Nephron progenitor cell (in vitro differentiated cells): ENCODE measurements around the gene CD8B.

Source experiments
- DNase-seq: peaks from one replicate; pipeline ENCODE4 v3.0.0; 2021
- H3K27ac Mint-ChIP-seq: 2 replicates; pipeline ENCODE4 v1.8.0; 2021; ENCODE audit warnings: mild to moderate bottlenecking, moderate library complexity, mixed read lengths
- H3K27me3 Mint-ChIP-seq: 2 replicates; pipeline ENCODE4 v1.8.0; 2021; ENCODE audit warnings: mild to moderate bottlenecking, low read depth, mixed read lengths; ENCODE audit not compliant: poor library complexity
- H3K36me3 Mint-ChIP-seq: 2 replicates; pipeline ENCODE4 v1.8.0; 2021; ENCODE audit warnings: low read depth, mixed read lengths
- H3K4me1 Mint-ChIP-seq: 2 replicates; pipeline ENCODE4 v1.8.0; 2021; ENCODE audit warnings: mixed read lengths
- H3K4me3 Mint-ChIP-seq: 2 replicates; pipeline ENCODE4 v1.8.0; 2021; ENCODE audit warnings: mild to moderate bottlenecking, moderate library complexity, mixed read lengths
- H3K9me3 Mint-ChIP-seq: 2 replicates; pipeline ENCODE4 v1.8.0; 2021; ENCODE audit warnings: mild to moderate bottlenecking, moderate library complexity, mixed read lengths
- TF ChIP-seq, protein P1 (sequence below): fragments of 200-600 bp; sonication (generic); IDR thresholded peaks from 2 replicates; pipeline ENCODE4 v1.5.0; 2021; ENCODE audit warnings: antibody characterized with exemption

Gene CD8B

DNA sequence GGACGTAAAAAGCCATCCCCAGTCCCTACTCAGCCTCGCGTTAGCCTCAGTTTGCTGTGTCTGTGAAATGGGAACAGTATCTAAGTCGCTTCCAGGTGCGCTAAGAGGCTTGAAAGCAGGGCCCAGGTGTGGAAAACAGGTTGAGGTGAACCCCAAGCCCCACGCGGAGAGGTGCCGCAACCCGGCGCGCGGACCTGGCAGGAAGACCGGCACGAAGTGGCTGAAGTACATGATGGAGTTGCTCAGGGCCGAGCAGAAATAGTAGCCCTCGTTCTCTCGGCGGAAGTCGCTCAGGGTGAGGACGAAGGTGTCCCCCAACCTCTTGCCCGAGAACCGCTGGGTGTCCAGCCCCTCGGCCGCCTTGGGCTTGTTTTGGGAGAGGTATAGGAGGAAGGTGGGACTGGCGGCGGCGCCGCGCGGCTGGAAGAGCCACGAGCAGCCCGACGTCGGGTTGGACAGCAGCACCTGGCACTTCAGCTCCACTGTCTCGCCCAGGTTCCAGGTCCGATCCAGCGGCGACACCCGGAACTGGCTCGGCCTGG lies 71.5 kb downstream of the CD8B start:
- TF ChIP-seq, protein P1, sequence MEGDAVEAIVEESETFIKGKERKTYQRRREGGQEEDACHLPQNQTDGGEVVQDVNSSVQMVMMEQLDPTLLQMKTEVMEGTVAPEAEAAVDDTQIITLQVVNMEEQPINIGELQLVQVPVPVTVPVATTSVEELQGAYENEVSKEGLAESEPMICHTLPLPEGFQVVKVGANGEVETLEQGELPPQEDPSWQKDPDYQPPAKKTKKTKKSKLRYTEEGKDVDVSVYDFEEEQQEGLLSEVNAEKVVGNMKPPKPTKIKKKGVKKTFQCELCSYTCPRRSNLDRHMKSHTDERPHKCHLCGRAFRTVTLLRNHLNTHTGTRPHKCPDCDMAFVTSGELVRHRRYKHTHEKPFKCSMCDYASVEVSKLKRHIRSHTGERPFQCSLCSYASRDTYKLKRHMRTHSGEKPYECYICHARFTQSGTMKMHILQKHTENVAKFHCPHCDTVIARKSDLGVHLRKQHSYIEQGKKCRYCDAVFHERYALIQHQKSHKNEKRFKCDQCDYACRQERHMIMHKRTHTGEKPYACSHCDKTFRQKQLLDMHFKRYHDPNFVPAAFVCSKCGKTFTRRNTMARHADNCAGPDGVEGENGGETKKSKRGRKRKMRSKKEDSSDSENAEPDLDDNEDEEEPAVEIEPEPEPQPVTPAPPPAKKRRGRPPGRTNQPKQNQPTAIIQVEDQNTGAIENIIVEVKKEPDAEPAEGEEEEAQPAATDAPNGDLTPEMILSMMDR: no peak
- H3K27me3 Mint-ChIP-seq: peaks cover 99% of the 10 kb centered on the region
- DNase-seq: no peak
- H3K4me1 Mint-ChIP-seq: peaks cover 21% of the 10 kb centered on the region
- peaks cover 4% of the 10 kb centered on the region for H3K9me3 Mint-ChIP-seq
- H3K27ac Mint-ChIP-seq: no peak overlapping the region
- peak overlapping the region; percentile 65 for H3K4me3 Mint-ChIP-seq
- H3K36me3 Mint-ChIP-seq: no peaks in the 10 kb centered on the region

DNA sequence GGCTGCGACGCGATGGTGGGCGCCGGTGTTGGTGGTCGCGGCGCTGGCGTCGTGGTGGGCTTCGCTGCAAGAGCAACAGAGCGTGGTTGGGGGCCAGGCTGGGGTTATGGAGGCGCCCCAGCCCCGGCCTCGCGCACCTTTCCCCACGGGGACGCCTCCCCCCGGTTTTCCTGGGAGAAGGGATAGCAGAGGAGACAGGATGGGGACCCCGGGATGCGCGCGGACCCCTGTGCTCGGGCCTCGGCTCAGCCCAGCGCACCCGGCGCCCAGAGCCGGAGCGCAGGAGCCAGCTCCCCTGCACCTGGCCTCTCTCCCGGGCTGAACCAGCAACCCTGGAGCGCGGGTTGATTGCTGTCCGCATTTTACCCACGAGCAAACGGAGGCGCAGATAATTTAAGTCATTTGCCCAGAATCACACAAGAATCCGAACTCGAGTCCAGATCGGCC lies 72.0 kb downstream of the CD8B start:
- Mint-ChIP-seq H3K27ac (no peak overlapping the region), H3K9me3 (no peaks in the 10 kb centered on the region), H3K4me3 (peak overlapping the region; percentile 65), H3K27me3 (peaks cover 99% of the 10 kb centered on the region), H3K36me3 (no peaks in the 10 kb centered on the region), H3K4me1 (peaks cover 21% of the 10 kb centered on the region)
- TF ChIP-seq, protein P1: no peak
- DNase-seq: no peak

DNA sequence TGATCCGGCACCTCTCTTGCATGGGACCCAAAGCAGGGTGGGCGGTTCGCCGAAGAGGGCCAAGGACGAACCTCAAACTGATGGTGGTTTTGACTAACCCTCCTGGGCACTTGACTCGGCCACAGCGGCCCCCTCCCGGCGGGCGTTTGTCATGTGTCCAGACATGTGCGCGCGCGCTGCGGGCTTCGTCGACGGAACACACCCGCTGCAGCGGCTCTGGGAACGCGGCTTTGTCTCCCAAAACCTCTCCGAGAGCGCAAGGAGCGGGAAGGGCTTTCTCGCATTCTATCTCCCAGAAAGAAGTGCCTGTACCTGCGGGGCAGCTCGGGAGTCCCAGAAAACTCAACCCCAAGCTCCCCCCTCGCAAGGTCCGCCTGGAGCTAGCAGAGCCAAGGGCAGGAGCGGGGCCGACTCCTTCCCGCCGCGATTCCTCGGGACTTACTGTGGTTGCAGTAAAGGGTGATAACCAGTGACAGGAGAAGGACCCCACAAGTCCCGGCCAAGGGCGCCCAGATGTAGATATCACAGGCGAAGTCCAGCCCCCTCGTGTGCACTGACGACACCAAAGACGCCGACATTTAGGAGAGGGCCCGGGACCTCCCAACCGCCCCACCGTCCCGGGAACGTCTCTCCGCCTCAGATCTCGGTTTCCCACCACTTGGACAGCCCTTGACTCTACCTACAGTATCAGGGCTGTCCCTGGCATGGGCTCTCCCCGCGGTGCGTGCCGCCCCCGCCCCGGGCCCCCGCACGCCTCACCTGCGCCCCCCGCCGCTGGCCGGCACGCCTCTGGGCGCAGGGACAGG lies 72.6 kb downstream of the CD8B start:
- TF ChIP-seq, protein P1: no peak
- peaks cover 96% of the 10 kb centered on the region for H3K27me3 Mint-ChIP-seq
- H3K4me1 Mint-ChIP-seq: peaks cover 21% of the 10 kb centered on the region
- peak overlapping the region; percentile 72 for H3K4me3 Mint-ChIP-seq
- no peaks in the 10 kb centered on the region for H3K9me3 Mint-ChIP-seq
- no peaks in the 10 kb centered on the region for H3K36me3 Mint-ChIP-seq
- H3K27ac Mint-ChIP-seq: no peak overlapping the region
- peak; percentile 60 for DNase-seq

DNA sequence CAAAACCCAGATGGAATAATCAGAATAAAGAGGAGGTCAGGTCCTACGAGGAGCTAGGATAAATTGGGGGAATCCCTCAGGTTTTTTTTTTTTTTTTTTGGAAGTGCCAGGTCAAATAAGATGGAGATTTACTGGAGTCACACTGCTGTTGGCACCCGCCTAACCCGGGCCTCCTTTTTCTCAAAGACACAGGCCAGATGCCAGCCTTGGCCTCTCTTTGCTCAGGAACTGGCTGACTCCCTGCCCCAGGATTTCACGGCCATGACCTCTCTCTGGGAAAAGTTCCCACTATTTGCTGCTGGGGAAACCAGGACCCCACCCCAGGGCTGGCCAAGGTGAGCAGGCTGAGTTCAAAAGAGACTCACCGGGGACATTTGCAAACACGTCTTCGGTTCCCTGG lies 73.5 kb downstream of the CD8B start:
- peaks cover 21% of the 10 kb centered on the region for H3K4me1 Mint-ChIP-seq
- no peak for DNase-seq
- H3K36me3 Mint-ChIP-seq: no peaks in the 10 kb centered on the region
- TF ChIP-seq, protein P1: no peak
- no peaks in the 10 kb centered on the region for H3K9me3 Mint-ChIP-seq
- no peak overlapping the region for H3K27ac Mint-ChIP-seq
- H3K4me3 Mint-ChIP-seq: no peak overlapping the region
- peaks cover 87% of the 10 kb centered on the region for H3K27me3 Mint-ChIP-seq

DNA sequence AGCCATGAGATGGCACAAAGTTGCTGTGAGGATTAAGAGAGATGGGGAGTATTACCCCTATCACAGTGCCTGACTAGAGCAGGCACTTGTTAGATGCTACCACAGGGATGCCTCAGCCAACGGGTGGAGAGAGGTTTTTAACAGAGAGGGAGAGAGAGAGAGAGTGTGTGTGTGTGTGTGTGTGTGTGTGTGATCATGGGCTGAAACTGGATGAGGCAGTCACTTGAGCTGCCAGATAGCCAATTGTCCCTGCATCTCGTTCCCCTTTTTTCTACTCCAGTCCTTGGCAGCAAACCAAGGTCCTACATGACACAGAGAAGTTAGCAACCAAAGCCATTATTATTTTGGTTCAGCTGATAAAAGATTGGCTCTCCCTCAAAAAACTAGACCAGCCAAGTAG lies 74.0 kb downstream of the CD8B start:
- no peak for DNase-seq
- H3K27me3 Mint-ChIP-seq: peaks cover 83% of the 10 kb centered on the region
- no peaks in the 10 kb centered on the region for H3K9me3 Mint-ChIP-seq
- H3K4me3 Mint-ChIP-seq: peak overlapping the region; percentile 54
- H3K27ac Mint-ChIP-seq: no peak overlapping the region
- TF ChIP-seq, protein P1: no peak
- H3K4me1 Mint-ChIP-seq: peaks cover 21% of the 10 kb centered on the region
- no peaks in the 10 kb centered on the region for H3K36me3 Mint-ChIP-seq
